ENCODE measurements around the gene EBLN2. TPM values are rescaled to one million over a fixed set of nuclear protein-coding genes. Genes with fewer than 3 reads are reported as not detected.

Gene EBLN2
- total and polyA plus RNA-seq, 9 of the 15 experiments (the other 6 are each of a cell fraction or from before 2014, with no cell fraction given) = 0.39 to 4.6 (median 2.2) TPM

DNA sequence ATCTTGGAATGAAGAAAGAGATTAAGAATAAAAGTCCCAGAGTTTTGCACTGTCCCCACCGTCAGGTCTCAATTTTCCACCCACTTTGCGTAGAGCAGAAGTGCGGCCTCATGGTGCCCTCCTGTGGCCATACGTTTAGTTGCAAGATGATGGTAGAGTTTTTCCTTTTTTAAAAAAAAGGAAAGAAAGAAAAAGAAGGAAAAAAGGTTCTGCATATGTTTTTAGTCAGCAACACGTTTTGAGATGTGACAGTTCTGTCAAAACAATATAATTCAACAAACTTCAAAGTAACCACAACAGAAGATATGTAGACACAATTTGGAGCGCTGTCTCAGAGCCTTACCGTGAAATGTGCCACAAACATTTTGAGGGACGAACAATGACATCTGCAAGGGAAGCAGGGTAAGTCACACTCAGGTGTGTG is 24.6 kb downstream of the EBLN2 start (continued):
- TF ChIP-seq CBFB (CRISPR knock-in tag; IDR thresholded peaks at IDR 0.05) (no peak), SAP30 (IDR thresholded peaks at IDR 0.05; ENCODE audit: borderline replicate concordance, insufficient read depth, low read depth, low read length, poor library complexity, severe bottlenecking) (no peak), HCFC1 (IDR thresholded peaks at IDR 0.05; ENCODE audit: low read depth, low read length) (no peak), MYNN (IDR thresholded peaks at IDR 0.05) (peak; percentile 84), MYNN (CRISPR knock-in tag; IDR thresholded peaks at IDR 0.05) (no peak), SNRNP70 (optimal IDR thresholded peaks at IDR 0.05; ENCODE audit: low read depth, low read length) (no peak), STAG1 (CRISPR knock-in tag; IDR thresholded peaks at IDR 0.05; ENCODE audit: borderline replicate concordance) (peak; percentile 69; the same call in 1 of the 2 replicates), HOXB6 (CRISPR knock-in tag; IDR thresholded peaks at IDR 0.05; ENCODE audit: borderline replicate concordance) (no peak), MEIS2 (IDR thresholded peaks at IDR 0.05; ENCODE audit: partially characterized antibody) (peak; percentile 15), KDM4B (IDR thresholded peaks at IDR 0.05; ENCODE audit: borderline replicate concordance in 2 of 2, low read depth in 1 of 2) (no peak), SMC3 (conservative IDR thresholded peaks at IDR 0.05; ENCODE audit: insufficient read depth, low read depth, low read length) (peak; percentile 75), JUNB (CRISPR knock-in tag; conservative IDR thresholded peaks at IDR 0.05) (no peak), ADNP (tag; IDR thresholded peaks at IDR 0.05) (no peak), ARID2 (IDR thresholded peaks at IDR 0.05) (peak; percentile 55; the same call in 1 of the 2 replicates), XRCC4 (IDR thresholded peaks at IDR 0.05; ENCODE audit: extremely low read depth, insufficient read depth, insufficient read length) (no peak), RAD21 (CRISPR knock-in tag; conservative IDR thresholded peaks at IDR 0.05 in 1 of 2, IDR thresholded peaks at IDR 0.05 in 1 of 2) (peak; percentile 80 to 81), MCM7 (IDR thresholded peaks at IDR 0.05) (no peak), GABPB1 (CRISPR knock-in tag; IDR thresholded peaks at IDR 0.05) (no peak)
- TF ChIP-seq, protein P1, sequence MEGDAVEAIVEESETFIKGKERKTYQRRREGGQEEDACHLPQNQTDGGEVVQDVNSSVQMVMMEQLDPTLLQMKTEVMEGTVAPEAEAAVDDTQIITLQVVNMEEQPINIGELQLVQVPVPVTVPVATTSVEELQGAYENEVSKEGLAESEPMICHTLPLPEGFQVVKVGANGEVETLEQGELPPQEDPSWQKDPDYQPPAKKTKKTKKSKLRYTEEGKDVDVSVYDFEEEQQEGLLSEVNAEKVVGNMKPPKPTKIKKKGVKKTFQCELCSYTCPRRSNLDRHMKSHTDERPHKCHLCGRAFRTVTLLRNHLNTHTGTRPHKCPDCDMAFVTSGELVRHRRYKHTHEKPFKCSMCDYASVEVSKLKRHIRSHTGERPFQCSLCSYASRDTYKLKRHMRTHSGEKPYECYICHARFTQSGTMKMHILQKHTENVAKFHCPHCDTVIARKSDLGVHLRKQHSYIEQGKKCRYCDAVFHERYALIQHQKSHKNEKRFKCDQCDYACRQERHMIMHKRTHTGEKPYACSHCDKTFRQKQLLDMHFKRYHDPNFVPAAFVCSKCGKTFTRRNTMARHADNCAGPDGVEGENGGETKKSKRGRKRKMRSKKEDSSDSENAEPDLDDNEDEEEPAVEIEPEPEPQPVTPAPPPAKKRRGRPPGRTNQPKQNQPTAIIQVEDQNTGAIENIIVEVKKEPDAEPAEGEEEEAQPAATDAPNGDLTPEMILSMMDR (IDR thresholded peaks at IDR 0.05 in 2 of 3, conservative IDR thresholded peaks at IDR 0.05 in 1 of 3; ENCODE audit: insufficient read depth in 2 of 3, low read depth in 1 of 3, low read length in 3 of 3) = peak; percentile 68 to 79 (median 71)
- TF ChIP-seq, protein P2, sequence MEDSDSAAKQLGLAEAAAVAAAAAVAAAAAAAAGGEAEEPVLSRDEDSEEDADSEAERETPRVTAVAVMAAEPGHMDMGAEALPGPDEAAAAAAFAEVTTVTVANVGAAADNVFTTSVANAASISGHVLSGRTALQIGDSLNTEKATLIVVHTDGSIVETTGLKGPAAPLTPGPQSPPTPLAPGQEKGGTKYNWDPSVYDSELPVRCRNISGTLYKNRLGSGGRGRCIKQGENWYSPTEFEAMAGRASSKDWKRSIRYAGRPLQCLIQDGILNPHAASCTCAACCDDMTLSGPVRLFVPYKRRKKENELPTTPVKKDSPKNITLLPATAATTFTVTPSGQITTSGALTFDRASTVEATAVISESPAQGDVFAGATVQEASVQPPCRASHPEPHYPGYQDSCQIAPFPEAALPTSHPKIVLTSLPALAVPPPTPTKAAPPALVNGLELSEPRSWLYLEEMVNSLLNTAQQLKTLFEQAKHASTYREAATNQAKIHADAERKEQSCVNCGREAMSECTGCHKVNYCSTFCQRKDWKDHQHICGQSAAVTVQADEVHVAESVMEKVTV (CRISPR knock-in tag; IDR thresholded peaks at IDR 0.05) = peak; percentile 65
- TF ChIP-seq, protein P3, sequence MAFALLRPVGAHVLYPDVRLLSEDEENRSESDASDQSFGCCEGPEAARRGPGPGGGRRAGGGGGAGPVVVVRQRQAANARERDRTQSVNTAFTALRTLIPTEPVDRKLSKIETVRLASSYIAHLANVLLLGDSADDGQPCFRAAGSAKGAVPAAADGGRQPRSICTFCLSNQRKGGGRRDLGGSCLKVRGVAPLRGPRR (CRISPR knock-in tag; IDR thresholded peaks at IDR 0.05) = no peak
- TF ChIP-seq, protein P4, sequence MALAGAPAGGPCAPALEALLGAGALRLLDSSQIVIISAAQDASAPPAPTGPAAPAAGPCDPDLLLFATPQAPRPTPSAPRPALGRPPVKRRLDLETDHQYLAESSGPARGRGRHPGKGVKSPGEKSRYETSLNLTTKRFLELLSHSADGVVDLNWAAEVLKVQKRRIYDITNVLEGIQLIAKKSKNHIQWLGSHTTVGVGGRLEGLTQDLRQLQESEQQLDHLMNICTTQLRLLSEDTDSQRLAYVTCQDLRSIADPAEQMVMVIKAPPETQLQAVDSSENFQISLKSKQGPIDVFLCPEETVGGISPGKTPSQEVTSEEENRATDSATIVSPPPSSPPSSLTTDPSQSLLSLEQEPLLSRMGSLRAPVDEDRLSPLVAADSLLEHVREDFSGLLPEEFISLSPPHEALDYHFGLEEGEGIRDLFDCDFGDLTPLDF (CRISPR knock-in tag; IDR thresholded peaks at IDR 0.05) = no peak

Measured in K562 (cell line).